ENCODE results near the gene LRRC56. TPM values are rescaled to one million over a fixed set of nuclear protein-coding genes. Genes with fewer than 3 reads are reported as not detected.
A peak's percentile ranks its signal among the peaks of the same experiment; 100 is the strongest.

LRRC56 gene
- total RNA-seq, 1 donor from 2014 or later: 2.7 TPM

GRCh38 chr11:535519-536454, 1.5 kb upstream of the LRRC56 start, which contains the start of gene HRAS:
HRAS (minus strand) TSS chr11:535576.
- peak within 1 kb of the TSS; percentile 83 for H3K27ac Mint-ChIP-seq (ENCODE audit: unreplicated experiment)

DNA sequence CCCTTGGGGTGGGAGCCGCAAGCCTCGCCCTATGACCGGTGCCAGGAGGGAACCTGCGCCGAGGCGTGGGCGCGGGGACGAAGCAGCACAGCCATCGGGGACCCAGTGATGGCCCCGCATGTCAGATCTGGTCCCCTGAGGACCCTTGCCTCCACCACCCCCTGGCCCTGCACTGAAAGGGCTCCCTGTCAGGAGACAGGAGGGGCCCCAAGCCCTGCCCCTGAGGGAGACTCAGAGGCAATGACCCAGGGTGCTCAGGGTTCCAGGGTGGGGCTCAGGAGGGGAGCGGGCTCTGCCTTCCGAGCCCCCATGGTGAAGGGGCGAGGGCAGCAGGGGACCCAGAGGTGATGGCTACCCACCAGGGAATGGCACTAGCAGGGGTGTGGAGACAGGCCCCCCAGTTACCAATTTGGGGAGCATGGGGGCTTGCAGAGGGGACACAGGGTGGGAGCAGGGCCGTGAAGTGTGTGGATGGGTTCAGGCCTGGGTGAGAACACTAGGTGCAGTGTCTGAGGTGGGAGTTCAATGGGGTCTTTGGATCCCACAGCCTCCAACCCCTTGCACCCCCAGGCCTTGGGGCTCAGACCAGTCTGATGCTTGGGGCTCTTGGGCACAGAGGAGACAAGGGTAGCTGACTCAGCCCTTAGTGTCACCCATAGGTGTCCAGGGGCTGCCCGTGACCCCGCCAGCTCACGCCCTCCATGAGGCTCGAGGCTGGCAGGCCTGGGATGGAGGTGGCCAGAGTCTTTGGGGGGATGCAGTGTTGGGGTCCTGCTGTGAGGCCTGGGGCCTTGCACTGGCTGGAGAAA, 499 bp downstream of the LRRC56 start:
- H3K36me3 Mint-ChIP-seq (ENCODE audit: low read depth): peaks cover 1% of the 10 kb centered on the region

More at GRCh38 chr11:535519-536454, 1.5 kb upstream of the LRRC56 start, which contains the start of gene HRAS:
- Mint-ChIP-seq H3K27me3 (ENCODE audit: low read depth) (no peaks in the 10 kb centered on the region), H3K36me3 (ENCODE audit: low read depth) (no peaks in the 10 kb centered on the region), H3K9me3 (ENCODE audit: low read depth) (no peaks in the 10 kb centered on the region), H3K4me1 (ENCODE audit: low read depth) (peaks cover 7% of the 10 kb centered on the region), H3K4me3 (ENCODE audit: unreplicated experiment) (peak within 1 kb of the TSS; percentile 81)
- DNase-seq (ENCODE audit: low spot score): peak; percentile 99
- TF ChIP-seq, protein P1, sequence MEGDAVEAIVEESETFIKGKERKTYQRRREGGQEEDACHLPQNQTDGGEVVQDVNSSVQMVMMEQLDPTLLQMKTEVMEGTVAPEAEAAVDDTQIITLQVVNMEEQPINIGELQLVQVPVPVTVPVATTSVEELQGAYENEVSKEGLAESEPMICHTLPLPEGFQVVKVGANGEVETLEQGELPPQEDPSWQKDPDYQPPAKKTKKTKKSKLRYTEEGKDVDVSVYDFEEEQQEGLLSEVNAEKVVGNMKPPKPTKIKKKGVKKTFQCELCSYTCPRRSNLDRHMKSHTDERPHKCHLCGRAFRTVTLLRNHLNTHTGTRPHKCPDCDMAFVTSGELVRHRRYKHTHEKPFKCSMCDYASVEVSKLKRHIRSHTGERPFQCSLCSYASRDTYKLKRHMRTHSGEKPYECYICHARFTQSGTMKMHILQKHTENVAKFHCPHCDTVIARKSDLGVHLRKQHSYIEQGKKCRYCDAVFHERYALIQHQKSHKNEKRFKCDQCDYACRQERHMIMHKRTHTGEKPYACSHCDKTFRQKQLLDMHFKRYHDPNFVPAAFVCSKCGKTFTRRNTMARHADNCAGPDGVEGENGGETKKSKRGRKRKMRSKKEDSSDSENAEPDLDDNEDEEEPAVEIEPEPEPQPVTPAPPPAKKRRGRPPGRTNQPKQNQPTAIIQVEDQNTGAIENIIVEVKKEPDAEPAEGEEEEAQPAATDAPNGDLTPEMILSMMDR (IDR thresholded peaks at IDR 0.05): no peak

GRCh38 chr11:538431-539051, 1.2 kb downstream of the LRRC56 start:
- no peak for DNase-seq (ENCODE audit: low spot score)

More for the DNA sequence above, 499 bp downstream of the LRRC56 start:
- Mint-ChIP-seq H3K27me3 (ENCODE audit: low read depth) (no peaks in the 10 kb centered on the region), H3K4me1 (ENCODE audit: low read depth) (peaks cover 5% of the 10 kb centered on the region), H3K9me3 (ENCODE audit: low read depth) (no peaks in the 10 kb centered on the region), H3K27ac (ENCODE audit: unreplicated experiment) (no peak overlapping the region), H3K4me3 (ENCODE audit: unreplicated experiment) (no peak overlapping the region)
- no peak for DNase-seq (ENCODE audit: low spot score)
- TF ChIP-seq, protein P1 (IDR thresholded peaks at IDR 0.05): no peak

DNA sequence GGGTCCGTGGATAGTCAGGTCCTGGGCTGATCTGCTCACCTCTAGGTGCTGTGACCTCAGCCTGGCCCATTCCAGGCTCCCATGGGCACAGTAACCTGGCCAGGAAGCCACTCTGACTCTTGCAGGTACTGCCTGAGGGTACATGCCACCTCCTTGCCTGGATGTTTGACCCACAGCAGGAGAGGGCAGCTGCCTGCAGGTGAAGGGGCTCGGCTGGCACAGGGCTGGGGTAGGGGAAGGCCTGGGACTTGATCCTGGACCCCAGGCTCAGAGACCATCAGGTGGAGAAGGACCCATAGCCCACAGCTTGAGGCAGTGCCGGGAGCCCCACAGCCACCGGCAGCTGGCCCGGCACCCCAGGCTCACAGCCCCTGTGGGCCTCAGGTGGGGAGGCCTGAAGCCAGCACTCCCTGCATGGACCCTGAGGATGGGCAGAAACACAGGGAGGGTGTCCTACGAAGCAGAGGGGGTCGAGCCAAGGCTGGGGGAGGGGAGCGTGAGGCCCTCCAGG, 2.7 kb downstream of the LRRC56 start:
- Mint-ChIP-seq H3K4me1 (ENCODE audit: low read depth) (peaks cover 5% of the 10 kb centered on the region), H3K27ac (ENCODE audit: unreplicated experiment) (no peak overlapping the region), H3K9me3 (ENCODE audit: low read depth) (no peaks in the 10 kb centered on the region), H3K36me3 (ENCODE audit: low read depth) (peaks cover 1% of the 10 kb centered on the region), H3K27me3 (ENCODE audit: low read depth) (no peaks in the 10 kb centered on the region), H3K4me3 (ENCODE audit: unreplicated experiment) (no peak overlapping the region)
- TF ChIP-seq, protein P1 (IDR thresholded peaks at IDR 0.05): no peak
- no peak for DNase-seq (ENCODE audit: low spot score)

More at GRCh38 chr11:538431-539051, 1.2 kb downstream of the LRRC56 start:
- peaks cover 1% of the 10 kb centered on the region for H3K36me3 Mint-ChIP-seq (ENCODE audit: low read depth)
- TF ChIP-seq, protein P1 (IDR thresholded peaks at IDR 0.05): no peak
- H3K27me3 Mint-ChIP-seq (ENCODE audit: low read depth): no peaks in the 10 kb centered on the region
- H3K9me3 Mint-ChIP-seq (ENCODE audit: low read depth): no peaks in the 10 kb centered on the region
- H3K4me1 Mint-ChIP-seq (ENCODE audit: low read depth): peaks cover 5% of the 10 kb centered on the region
- H3K27ac Mint-ChIP-seq (ENCODE audit: unreplicated experiment): no peak overlapping the region
- no peak overlapping the region for H3K4me3 Mint-ChIP-seq (ENCODE audit: unreplicated experiment)

Measured in chondrocyte (in vitro differentiated cells).